AG20443 (cell line): ENCODE data around the gene ZKSCAN4.

Experiments
- DNase-seq: peaks from one replicate; pipeline ENCODE4 v3.0.0; 2012; ENCODE audit warnings: low spot score, mixed read lengths

Gene ZKSCAN4

GRCh38 chr6:28248916-28249315 lies 3.2 kb downstream of the ZKSCAN4 start:
- DNase-seq: no peak

GRCh38 chr6:28245206-28245941 lies 6.7 kb downstream of the ZKSCAN4 start:
- no peak for DNase-seq

GRCh38 chr6:28243946-28244345 lies 8.1 kb downstream of the ZKSCAN4 start:
- no peak for DNase-seq

GRCh38 chr6:28240471-28240870 lies 11.6 kb downstream of the ZKSCAN4 start:
- no peak for DNase-seq

GRCh38 chr6:28239636-28240035 lies 12.4 kb downstream of the ZKSCAN4 start:
- no peak for DNase-seq

- DNase-seq: no peak
Observed at GRCh38 chr6:28235912-28236452, 16.1 kb downstream of the ZKSCAN4 start.

- no peak for DNase-seq
Observed at GRCh38 chr6:28232785-28233184, 19.3 kb downstream of the ZKSCAN4 start.

GRCh38 chr6:28226460-28226859 lies 25.6 kb downstream of the ZKSCAN4 start:
- DNase-seq: no peak

- DNase-seq: peak; percentile 90
Observed at GRCh38 chr6:28225056-28225834, 26.8 kb downstream of the ZKSCAN4 start, which contains the start of gene ZSCAN9. ZSCAN9 (plus strand) TSS chr6:28225275; CDS start chr6:28227085, 1,810 bp downstream.

GRCh38 chr6:28224131-28225055 lies 27.7 kb downstream of the ZKSCAN4 start:
- no peak for DNase-seq

GRCh38 chr6:28220257-28221133 lies 31.6 kb downstream of the ZKSCAN4 start:
- DNase-seq: no peak

- peak; percentile 90 for DNase-seq
Observed at GRCh38 chr6:28218312-28219248, 33.5 kb downstream of the ZKSCAN4 start.

- DNase-seq: no peak
Observed at GRCh38 chr6:28217890-28218289, 34.2 kb downstream of the ZKSCAN4 start.

GRCh38 chr6:28215425-28215824 lies 36.6 kb downstream of the ZKSCAN4 start:
- DNase-seq: peak; percentile 43

- no peak for DNase-seq
Observed at GRCh38 chr6:28213213-28213523, 38.9 kb downstream of the ZKSCAN4 start.

- peak; percentile 75 for DNase-seq
Observed at GRCh38 chr6:28212510-28213212, 39.4 kb downstream of the ZKSCAN4 start.

GRCh38 chr6:28211840-28212509 lies 40.1 kb downstream of the ZKSCAN4 start:
- peak; percentile 15 for DNase-seq

GRCh38 chr6:28209753-28210535 lies 42.1 kb downstream of the ZKSCAN4 start:
- DNase-seq: no peak
